ENCODE results near the gene THSD4.
"Not testable (repeated sequence)": the region's sequence is repeated elsewhere in the genome, so short reads cannot be mapped to it uniquely, and the experiment has no call there.

Gene THSD4

DNA sequence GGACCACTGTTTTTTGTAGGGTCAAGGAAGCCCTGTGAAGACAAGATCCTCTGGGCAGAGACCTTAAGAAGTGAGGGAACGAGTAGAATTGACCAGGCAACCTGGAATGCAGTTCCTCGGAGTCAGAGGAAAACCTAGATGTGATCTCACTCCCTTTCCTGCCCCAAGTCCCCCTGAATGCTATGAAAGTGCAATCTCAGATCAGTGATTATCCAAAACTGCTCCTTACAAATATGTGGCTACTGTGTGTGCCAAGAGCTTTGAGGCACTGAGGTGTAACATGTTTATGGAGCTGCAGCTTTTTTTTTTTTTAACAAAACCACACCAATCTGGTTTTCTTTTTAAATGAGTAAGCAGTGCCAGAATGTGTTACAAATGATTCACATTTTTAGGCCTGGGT, 35.8 kb downstream of the THSD4 start:
- no peak for DNase-seq

GRCh38 chr15:71152542-71152941, 37.3 kb downstream of the THSD4 start:
- DNase-seq: no peak

DNA sequence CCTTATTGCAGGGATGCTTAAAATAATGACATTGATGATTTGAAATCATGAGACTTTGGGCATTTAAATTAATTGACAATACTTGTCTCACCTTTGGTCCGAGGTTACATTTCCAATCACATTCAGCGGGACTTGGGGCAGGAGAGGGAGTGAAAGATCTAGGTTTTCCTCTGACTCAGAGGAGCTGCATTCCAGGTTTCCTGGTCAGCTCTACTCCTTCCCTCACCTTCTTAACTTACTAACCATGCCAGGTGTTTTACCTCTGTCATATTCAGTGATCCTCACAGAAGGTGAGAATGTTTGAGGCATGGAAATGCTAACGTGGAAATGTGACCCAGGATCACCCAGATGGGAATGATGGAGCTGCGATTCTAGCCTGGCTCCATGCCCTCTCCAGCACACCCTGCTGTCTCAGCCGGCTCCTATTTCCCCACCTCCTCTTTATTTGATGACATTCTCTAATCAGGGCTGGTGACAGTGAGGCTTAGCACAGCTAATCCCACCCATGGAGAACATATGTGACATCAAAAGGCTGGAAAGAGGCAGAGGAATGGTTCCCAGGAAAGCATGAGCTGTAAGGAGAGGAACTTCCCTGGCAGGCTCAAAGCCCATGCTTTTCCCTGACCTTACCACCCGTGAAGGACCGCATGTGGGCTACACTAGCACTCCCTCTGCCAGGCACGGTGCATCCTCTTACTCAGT, 38.7 kb downstream of the THSD4 start:
- DNase-seq: no peak

DNA sequence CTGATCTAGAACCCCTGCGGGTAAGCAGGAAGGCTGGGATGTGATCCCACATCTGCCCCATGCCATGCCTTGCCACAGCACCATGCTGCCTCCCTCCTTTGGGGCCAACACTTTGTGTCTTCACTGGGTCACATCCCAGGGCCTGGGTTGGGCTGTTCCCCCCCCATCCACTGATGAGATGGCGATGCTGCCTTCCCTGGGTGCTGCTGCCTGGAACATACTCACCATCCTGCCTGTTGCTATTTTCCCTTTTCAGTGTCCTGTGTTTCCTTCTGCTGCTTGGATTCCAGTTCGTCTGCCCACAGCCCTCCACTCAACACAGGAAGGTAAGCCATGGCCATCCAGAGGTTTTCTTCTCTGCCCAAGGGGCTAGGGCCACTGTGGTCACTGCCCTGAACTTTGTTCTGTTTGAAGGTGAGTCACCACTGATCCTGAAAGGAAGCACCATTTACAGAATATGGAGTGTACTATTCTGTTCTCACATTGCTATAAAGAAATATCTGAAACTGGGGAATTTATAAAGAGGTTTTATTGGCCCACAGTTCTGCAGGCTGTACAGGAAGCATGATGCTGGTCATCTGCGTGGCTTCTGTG, 39.4 kb downstream of the THSD4 start:
- no peak for DNase-seq

DNA sequence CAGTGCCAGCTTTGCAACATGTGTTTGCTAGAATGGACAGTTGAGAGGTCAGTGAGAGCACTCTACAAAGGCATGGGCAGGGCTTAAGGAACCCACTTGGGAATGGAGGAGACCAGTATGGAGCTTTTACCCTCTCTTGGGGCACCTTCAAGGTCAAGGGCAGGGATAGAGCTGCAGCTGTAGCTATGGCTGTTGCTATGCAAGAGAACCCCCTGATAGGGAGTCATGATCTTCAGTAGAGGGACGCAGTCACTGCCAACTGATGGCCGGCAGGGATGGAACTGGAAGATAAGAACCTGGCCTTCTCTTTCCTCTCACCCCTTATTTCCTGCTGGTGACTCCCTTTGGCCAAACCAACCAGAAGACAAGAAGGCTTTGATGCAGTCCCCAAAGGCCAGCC, 40.3 kb downstream of the THSD4 start:
- DNase-seq: no peak

DNA sequence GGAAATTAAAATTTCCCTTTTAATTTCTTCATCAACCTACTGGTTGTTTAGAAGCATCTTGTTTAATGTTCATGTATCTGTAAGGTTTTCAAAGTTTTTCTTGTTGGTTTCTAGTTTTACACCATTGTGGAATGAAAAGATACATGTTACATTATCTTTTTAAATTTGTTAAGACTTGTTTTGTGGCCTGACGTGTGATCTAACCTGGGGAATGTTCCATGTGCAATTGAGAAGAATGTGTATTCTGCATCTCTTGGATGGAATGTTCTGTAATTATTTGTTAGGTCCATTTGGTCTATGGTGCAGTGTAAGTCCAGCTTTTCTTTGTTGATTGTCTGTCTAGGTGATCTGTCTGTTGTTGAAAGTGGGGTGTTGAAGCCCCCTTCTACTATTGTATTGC, 45.7 kb downstream of the THSD4 start:
- no peak for DNase-seq

- no peak for DNase-seq
Observed at GRCh38 chr15:71162309-71162708, 47.0 kb downstream of the THSD4 start.

DNA sequence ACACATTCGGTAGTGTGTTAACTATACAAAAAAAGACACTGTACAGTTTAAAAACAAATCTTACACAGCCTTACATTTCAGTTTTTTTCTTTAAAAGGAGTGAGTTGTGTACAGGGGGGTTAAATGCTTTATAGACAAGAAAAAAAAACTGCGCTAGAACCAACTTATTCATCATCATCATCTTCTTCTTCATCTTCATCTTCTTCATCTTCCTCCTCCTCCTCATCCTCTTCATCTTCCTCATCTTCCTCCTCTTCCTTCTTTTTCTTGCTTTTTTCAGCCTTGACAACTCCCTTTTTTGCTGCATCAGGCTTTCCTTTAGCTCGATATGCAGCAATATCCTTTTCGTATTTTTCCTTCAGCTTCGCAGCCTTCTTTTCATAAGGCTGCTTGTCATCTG, 49.3 kb downstream of the THSD4 start:
- not testable (repeated sequence) for DNase-seq

- no peak for DNase-seq
Observed at GRCh38 chr15:71167445-71168165, 52.3 kb downstream of the THSD4 start.

DNA sequence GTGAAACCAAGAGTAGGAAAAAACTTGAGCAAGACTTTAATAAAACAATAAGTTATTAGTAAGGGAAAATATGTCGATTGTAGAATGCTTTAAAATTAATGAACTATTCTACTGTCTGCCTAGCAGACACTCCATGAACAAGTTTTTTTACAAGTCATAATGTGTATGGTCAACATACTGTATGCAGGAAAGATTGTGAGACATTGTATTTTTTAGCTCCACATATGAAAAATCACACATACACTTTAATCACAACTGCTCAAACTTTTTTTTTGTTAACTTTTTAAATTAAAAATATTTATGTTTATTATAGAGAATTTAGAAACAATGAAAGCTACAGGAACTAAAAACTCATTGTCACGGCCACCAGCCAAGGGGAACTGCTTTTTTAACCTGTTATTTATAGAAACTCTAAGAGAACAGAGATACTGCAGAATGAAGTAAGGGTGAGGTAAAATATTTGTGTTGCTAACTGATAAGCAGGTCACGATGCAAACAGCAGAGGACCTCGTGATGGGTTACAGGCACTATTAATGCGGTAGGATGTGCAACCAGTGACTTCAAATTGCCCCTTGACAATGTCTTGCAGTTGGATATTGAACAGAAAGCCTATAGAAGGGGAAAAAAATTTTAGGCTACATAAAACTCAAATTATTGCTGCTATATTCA, 53.0 kb downstream of the THSD4 start:
- DNase-seq: no peak

DNA sequence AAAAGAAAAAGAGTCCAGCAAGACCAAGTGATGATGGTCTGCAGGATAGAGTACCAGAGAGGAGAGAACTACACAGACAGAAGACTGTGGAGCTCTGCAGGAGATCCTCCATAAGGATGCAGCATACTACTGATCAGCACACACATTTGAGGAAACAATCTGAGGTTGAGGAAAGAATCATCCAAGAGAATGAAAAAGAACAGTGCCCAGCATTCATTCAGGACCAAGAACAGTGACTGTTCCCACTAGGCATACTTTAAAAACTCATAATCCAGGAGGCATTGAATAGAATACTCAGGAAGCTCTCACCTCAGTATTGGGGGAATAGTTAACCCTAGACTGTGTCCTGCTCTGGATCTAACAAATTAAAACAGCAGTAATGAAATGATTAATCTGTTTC, 54.9 kb downstream of the THSD4 start:
- DNase-seq: no peak

DNA sequence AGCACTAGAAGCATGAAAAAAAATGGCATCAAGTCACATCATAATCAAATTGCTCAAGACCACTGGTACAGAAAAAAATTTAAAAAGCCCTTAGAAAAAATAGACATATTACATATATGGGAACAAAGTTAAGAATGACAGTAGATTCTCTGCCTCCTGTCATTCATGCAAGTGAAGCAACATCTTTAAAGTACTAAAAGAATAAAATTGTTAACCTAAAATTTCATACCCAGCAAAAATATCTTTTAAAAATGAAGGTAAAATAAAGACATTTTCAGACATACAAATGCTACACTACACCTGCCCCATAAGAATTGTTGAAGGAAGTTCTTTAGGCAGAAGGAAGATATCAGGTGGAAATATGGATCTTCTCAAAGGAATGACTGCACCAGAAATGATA, 55.9 kb downstream of the THSD4 start:
- DNase-seq: no peak

DNA sequence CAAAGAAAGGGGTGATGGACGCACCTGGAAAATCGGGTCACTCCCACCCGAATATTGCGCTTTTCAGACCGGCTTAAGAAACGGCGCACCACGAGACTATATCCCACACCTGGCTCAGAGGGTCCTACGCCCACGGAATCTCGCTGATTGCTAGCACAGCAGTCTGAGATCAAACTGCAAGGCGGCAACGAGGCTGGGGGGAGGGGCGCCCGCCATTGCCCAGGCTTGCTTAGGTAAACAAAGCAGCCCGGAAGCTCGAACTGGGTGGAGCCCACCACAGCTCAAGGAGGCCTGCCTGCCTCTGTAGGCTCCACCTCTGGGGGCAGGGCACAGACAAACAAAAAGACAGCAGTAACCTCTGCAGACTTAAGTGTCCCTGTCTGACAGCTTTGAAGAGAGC, 59.1 kb downstream of the THSD4 start:
- DNase-seq: not testable (repeated sequence)

DNA sequence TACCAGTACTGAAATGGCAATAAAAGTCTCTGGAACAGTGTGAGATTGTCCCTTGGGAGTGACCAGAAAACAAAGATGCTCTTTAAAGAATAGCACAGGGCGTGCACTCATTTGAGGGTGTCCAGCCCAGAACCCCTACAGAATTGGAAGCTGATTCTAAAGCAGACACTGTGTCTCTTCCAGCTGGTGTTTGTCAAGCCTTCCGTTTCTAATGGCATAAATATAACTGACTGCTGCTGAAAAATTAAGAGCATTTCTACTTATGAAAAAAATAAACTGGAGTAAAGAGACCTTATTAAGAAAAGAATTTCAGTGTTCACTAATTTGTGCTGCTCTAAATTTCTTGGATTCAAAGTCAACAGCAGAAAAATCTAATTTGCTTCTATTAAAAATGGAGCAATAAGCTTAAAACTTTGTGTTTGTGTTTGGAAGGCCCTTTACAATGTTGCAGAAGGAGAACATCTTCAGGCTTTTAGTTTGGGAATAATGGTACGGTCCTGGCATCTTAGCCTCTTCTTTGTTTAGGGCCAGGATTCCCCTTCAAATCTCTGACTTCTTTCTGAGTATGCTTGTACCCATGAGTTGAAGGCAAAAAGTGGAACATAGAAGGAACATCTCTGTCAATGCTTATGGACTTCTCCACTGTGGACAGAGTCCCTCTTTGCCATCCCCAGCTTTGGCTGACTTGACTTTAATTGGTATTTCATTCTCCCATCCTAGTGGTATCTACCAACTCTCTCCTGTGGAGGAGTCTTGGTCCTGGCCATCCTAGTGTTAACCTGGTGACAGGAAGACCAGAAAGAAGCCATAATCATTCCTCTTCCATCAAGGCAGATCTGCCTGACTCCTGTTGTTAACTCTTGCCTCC, 65.9 kb downstream of the THSD4 start:
- DNase-seq: no peak

DNA sequence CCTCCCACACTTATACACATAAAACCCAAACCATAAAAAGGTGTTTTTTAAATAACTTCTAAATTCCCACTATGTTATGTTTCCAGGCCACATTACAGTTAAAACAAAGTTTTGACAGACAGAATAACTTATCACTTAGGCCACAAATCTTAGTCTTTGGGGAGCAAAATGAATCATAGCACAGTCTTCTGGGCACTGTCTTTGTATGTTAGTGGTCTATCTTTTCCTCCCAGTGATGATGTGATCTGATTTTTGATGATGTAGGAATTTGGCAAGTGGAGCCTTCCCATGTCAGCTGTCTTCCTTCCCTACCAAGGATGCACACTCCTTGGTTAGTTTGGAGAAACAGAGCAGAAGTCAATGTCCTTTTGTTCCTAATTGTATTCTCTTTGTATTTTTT, 67.3 kb downstream of the THSD4 start:
- no peak for DNase-seq

GRCh38 chr15:71183063-71183462, 67.8 kb downstream of the THSD4 start:
- DNase-seq: no peak

- no peak for DNase-seq
Observed at GRCh38 chr15:71185706-71186105, 70.4 kb downstream of the THSD4 start.

- DNase-seq: no peak
Observed at GRCh38 chr15:71186267-71186666, 71.0 kb downstream of the THSD4 start.

- DNase-seq: no peak
Observed at GRCh38 chr15:71187078-71187477, 71.8 kb downstream of the THSD4 start.

GRCh38 chr15:71187526-71187925, 72.3 kb downstream of the THSD4 start:
- DNase-seq: no peak

GRCh38 chr15:71189718-71190117, 74.4 kb downstream of the THSD4 start:
- DNase-seq: no peak

GRCh38 chr15:71191296-71191695, 76.0 kb downstream of the THSD4 start:
- no peak for DNase-seq

GRCh38 chr15:71192816-71193215, 77.5 kb downstream of the THSD4 start:
- no peak for DNase-seq
